22Rv1 (cell line): Measurements from ENCODE around the gene STRAP.
"Not testable (repeated sequence)": the region's sequence is repeated elsewhere in the genome, so short reads cannot be mapped to it uniquely, and the experiment has no call there.

Experiments
- H3K27ac ChIP-seq: fragments of 450-650 bp; 2 replicates; pipeline ENCODE4 v1.5.1; 2017
- ZFX ChIP-seq: fragments of 450-650 bp; IDR thresholded peaks from 2 replicates; pipeline ENCODE4 v1.6.1; 2017; ENCODE audit warnings: antibody characterized with exemption, borderline replicate concordance
- TF ChIP-seq, protein P1 (sequence below): fragments of 450-650 bp; IDR thresholded peaks from 2 replicates; pipeline ENCODE4 v1.5.1; 2017; ENCODE audit warnings: mild to moderate bottlenecking

Gene STRAP

DNA sequence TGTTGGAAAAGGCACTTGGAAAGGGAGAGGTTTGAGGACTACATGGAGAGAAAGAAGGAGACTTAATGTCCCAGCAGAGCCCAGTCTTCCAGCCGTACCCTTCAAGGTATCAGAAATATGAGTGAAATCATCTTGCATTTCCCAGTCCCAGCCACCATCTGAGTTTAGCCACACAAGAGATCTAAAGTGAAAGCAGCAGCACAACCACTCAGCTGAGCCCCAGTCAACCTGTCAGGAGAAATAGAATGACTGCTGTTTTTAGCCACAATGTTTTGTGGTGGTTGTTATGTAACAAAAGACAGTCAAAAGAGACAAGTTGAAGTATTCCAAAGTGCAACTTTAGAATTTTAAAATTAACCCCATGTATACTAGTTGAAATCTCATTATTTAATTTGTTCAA, 56.9 kb downstream of the STRAP start:
- H3K27ac ChIP-seq, result no peak overlapping the region
- TF ChIP-seq, protein P1, sequence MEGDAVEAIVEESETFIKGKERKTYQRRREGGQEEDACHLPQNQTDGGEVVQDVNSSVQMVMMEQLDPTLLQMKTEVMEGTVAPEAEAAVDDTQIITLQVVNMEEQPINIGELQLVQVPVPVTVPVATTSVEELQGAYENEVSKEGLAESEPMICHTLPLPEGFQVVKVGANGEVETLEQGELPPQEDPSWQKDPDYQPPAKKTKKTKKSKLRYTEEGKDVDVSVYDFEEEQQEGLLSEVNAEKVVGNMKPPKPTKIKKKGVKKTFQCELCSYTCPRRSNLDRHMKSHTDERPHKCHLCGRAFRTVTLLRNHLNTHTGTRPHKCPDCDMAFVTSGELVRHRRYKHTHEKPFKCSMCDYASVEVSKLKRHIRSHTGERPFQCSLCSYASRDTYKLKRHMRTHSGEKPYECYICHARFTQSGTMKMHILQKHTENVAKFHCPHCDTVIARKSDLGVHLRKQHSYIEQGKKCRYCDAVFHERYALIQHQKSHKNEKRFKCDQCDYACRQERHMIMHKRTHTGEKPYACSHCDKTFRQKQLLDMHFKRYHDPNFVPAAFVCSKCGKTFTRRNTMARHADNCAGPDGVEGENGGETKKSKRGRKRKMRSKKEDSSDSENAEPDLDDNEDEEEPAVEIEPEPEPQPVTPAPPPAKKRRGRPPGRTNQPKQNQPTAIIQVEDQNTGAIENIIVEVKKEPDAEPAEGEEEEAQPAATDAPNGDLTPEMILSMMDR, result no peak
- no peak for TF ChIP-seq ZFX

DNA sequence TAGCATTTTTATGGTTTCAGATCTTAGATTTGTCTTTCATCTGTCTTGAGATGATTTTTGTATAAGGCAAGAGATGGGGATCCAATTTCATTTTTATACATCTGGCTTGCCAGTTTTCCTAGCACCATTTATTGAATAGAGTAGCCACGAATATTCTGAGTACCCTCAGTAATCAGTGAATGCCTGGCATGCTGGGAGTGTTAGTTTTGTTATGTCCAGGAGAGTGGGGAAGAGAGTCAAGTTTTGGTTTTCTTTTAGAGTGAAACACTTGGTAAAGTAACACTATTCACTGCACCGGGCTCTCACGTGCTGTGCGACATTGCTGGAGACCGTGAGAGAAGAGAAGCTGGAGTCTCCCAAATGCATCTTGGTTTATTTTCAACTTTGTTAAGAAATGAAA, 60.3 kb downstream of the STRAP start:
- TF ChIP-seq, protein P1, result no peak
- TF ChIP-seq ZFX, result no peak
- no peak overlapping the region for H3K27ac ChIP-seq

DNA sequence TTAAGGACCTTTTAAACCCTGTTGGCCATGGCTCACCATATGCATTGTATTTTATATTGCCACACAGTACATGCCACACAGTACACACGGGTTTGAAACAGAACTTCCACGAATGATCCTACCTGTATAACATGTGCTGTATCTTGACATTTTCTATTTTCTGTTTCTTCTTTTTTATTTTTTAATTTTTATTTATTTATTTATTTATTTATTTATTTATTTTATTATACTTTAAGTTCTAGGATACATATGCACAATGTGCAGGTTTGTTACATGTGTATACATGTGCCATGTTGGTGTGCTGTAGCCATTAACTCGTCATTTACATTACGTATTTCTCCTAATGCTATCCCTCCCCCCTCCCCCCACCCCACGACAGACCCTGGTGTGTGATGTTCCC, 61.3 kb downstream of the STRAP start:
- not testable (repeated sequence) for H3K27ac ChIP-seq

DNA sequence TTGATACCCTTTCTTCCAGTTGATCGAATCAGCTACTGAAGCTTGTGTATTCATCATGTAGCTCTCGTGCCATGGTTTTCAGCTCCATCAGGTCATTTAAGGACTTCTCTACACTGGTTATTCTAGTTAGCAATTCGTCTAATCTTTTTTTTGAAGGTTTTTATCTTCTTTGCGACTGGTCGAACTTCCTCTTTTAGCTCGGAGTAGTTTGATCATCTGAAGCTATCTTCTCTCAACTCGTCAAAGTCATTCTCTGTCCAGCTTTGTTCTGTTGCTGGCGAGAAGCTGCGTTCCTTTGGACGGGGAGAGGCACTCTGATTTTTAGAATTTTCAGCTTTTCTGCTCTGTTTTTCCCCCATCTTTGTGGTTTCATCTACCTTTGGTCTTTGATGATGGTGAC, 66.3 kb downstream of the STRAP start:
- H3K27ac ChIP-seq, result not testable (repeated sequence)
